Mesendoderm (in vitro differentiated cells): Measurements from ENCODE around the gene ZDHHC8.

Source experiments
- DNase-seq: peaks from one replicate; pipeline ENCODE4 v3.0.0; 2013
- H2AK5ac ChIP-seq: 2 replicates; pipeline ENCODE4 v1.6.1; 2013; ENCODE audit warnings: low read length, inconsistent platforms
- H2BK120ac ChIP-seq: 2 replicates; pipeline ENCODE4 v1.6.1; 2013; ENCODE audit warnings: low read depth, mild to moderate bottlenecking, low read length, moderate library complexity, mixed read lengths
- H2BK15ac ChIP-seq: replicated peaks from 2 replicates; pipeline ENCODE4 v1.6.1; 2013; ENCODE audit warnings: low read depth, mild to moderate bottlenecking, moderate library complexity
- H2BK5ac ChIP-seq: 2 replicates; pipeline ENCODE4 v1.6.1; 2013; ENCODE audit warnings: low read length, inconsistent platforms
- H3K18ac ChIP-seq: 2 replicates; pipeline ENCODE4 v1.6.1; 2013; ENCODE audit warnings: mild to moderate bottlenecking, low read length, mixed read lengths
- H3K23ac ChIP-seq: one replicate; pipeline ENCODE4 v1.6.1; 2013; ENCODE audit warnings: low read length
- H3K27ac ChIP-seq: 2 replicates; pipeline ENCODE4 v1.5.1; 2013; ENCODE audit warnings: low read depth, mild to moderate bottlenecking, inconsistent platforms, low read length, moderate library complexity
- H3K27me3 ChIP-seq: 2 replicates; pipeline ENCODE4 v1.6.1; 2013; ENCODE audit warnings: low read length, control low read depth, mild to moderate bottlenecking, inconsistent platforms; ENCODE audit not compliant: insufficient read depth, poor library complexity
- H3K36me3 ChIP-seq: 2 replicates; pipeline ENCODE4 v1.6.1; 2013; ENCODE audit warnings: low read length, inconsistent platforms; ENCODE audit not compliant: control insufficient read depth, insufficient read depth
- H3K4ac ChIP-seq: one replicate; pipeline ENCODE4 v1.6.1; 2013; ENCODE audit warnings: low read depth, mild to moderate bottlenecking, low read length, moderate library complexity
- H3K4me1 ChIP-seq: 2 replicates; pipeline ENCODE4 v1.6.1; 2013; ENCODE audit warnings: low read depth, low read length, inconsistent platforms; ENCODE audit not compliant: control insufficient read depth
- H3K4me2 ChIP-seq: 2 replicates; pipeline ENCODE4 v1.6.1; 2013; ENCODE audit warnings: low read length
- H3K4me3 ChIP-seq: 2 replicates; pipeline ENCODE4 v1.5.1; 2013; ENCODE audit warnings: mild to moderate bottlenecking, low read length
- H3K56ac ChIP-seq: one replicate; pipeline ENCODE4 v1.6.1; 2013; ENCODE audit warnings: low read length
- H3K79me1 ChIP-seq: 2 replicates; pipeline ENCODE4 v1.6.1; 2013; ENCODE audit warnings: low read length, inconsistent platforms
- H3K79me2 ChIP-seq: 2 replicates; pipeline ENCODE4 v1.6.1; 2013; ENCODE audit warnings: mild to moderate bottlenecking, low read length; ENCODE audit not compliant: control insufficient read depth, insufficient read depth
- H3K9ac ChIP-seq: 2 replicates; pipeline ENCODE4 v1.6.1; 2013; ENCODE audit warnings: low read length, inconsistent platforms
- H4K5ac ChIP-seq: one replicate; pipeline ENCODE4 v1.6.1; 2013; ENCODE audit warnings: low read length
- H4K8ac ChIP-seq: one replicate; pipeline ENCODE4 v1.6.1; 2013; ENCODE audit warnings: low read depth, mild to moderate bottlenecking, control low read depth, low read length, moderate library complexity
- WGBS: extraction: QIAGEN DNeasy Blood & Tissue Kit; methylation state at CpG from one replicate; pipeline ENCODE4 v1.1.7; 2013; ENCODE audit warnings: low lambda C conversion rate, missing lambda C conversion rate; ENCODE audit not compliant: insufficient coverage; ENCODE audit errors: extremely low coverage; 5-methylcytosine and 5-hydroxymethylcytosine counted together

The ZDHHC8 gene

DNA sequence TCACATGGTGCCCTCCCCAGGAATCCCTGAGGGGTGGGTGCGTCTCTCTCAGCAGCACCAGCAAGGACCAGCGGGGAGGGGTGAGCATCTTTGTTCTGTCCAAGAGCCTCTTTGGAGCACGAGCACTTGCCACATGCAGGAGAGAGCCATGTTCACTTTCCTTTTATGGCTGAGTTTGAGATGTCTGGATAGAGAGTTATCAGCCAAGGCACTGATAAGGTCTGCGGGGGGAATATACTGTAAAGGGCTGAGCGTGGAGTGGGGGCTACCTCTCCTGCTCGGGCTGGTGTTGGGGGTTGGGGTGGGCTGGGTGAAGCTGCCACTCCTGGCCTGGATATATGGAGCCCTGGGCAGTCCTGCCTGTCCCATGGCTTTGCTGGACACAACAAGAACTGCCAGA, 54.1 kb downstream of the ZDHHC8 start:
- no peak overlapping the region for H3K27ac ChIP-seq
- no peaks in the 10 kb centered on the region for H3K4me1 ChIP-seq
- H4K5ac ChIP-seq = no peak overlapping the region
- WGBS = no CpG with 5 or more reads among the region's 6 CpGs
- H3K36me3 ChIP-seq = no peaks in the 10 kb centered on the region
- H3K79me1 ChIP-seq = no peaks in the 10 kb centered on the region
- no peaks in the 10 kb centered on the region for H3K27me3 ChIP-seq
- no peak overlapping the region for H3K23ac ChIP-seq
- H3K4ac ChIP-seq = no peak overlapping the region
- no peak overlapping the region for H3K56ac ChIP-seq
- H2AK5ac ChIP-seq = no peak overlapping the region
- DNase-seq = no peak
- H3K79me2 ChIP-seq = no peaks in the 10 kb centered on the region
- no peak overlapping the region for H3K4me2 ChIP-seq
- H3K4me3 ChIP-seq = no peak overlapping the region
- H4K8ac ChIP-seq = no peak overlapping the region
- H3K9ac ChIP-seq = no peak overlapping the region
- no peak overlapping the region for H3K18ac ChIP-seq
- H2BK15ac ChIP-seq = no peak overlapping the region
- H2BK5ac ChIP-seq = no peak overlapping the region
- H2BK120ac ChIP-seq = no peak overlapping the region

DNA sequence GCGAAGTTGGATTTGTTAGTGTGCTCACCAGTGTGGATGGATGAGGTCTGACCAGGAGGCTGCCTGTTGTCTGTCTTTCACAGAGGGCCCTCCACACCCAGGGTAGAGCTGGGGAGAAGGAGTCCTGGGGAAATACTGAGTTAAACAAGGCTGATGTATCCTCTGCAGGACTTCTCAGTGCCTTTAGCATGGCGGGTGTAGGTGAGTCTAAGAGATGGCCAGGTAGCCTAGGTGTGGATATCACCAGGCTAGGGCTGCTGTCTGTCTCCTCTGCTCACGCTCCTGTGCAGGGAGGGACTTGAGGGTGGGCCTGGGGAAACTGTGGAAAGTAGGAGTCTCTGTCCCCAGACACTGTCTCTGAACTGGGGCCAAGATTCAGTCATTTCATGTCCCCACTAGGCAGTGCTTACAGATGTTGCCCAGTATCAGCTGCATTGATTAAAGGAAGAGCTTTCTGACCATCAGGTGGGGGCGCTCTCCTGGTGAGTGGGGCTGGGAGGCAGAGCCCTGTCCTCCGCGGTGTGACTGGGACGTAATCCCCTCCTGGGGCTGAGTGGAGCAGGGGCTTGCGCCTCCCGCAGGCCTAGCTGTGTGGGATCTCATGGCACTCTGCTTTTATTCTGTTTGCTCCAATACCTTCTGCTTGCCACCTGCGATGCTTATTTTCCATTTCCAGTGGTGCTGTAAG, 54.7 kb downstream of the ZDHHC8 start:
- peak; percentile 77 for DNase-seq
- Histone ChIP-seq H3K23ac (no peak overlapping the region), H4K5ac (no peak overlapping the region), H3K56ac (no peak overlapping the region), H3K79me1 (no peaks in the 10 kb centered on the region), H3K4ac (no peak overlapping the region), H3K9ac (no peak overlapping the region), H2BK5ac (no peak overlapping the region), H2AK5ac (no peak overlapping the region), H3K27ac (no peak overlapping the region), H3K4me1 (no peaks in the 10 kb centered on the region), H3K27me3 (no peaks in the 10 kb centered on the region), H2BK120ac (no peak overlapping the region), H4K8ac (no peak overlapping the region), H2BK15ac (no peak overlapping the region), H3K4me2 (no peak overlapping the region), H3K18ac (no peak overlapping the region), H3K36me3 (no peaks in the 10 kb centered on the region), H3K4me3 (no peak overlapping the region), H3K79me2 (no peaks in the 10 kb centered on the region)
- WGBS = no CpG with 5 or more reads among the region's 10 CpGs

DNA sequence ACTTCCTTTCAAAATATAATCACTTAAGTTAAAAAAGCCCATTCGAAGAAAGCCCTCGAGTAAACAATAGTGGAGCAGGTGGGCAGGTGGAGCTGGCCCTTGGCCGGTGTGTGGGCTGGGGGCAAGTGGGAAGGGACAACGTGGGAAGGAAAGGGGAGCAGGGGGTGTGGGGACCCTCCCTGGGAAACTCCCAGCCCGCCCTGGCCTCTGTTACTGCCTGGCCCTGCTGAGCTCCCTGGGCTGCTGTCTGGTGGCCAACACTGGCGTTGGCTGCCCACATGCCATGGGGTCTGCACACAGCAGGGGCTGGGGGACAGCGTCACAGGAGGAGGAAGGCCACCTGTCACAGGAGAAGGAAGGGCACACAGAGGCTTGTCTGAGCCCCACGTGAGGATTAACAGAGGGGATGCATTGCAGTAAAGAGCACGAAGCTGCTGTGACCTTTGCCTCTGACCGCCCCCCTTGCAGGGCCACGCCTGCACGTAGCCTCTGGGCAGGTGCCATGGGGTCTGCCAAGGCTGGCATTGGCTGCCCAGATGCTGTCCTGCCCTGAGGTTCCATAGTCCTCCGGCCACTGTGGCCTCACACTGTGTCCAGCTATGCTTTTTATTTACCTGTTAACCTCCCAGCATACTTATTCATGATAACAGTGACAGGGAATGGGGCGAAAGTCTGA, 55.4 kb downstream of the ZDHHC8 start:
- no peak overlapping the region for H3K4ac ChIP-seq
- no peak overlapping the region for H4K8ac ChIP-seq
- no peak overlapping the region for H3K9ac ChIP-seq
- no peaks in the 10 kb centered on the region for H3K4me1 ChIP-seq
- no peak overlapping the region for H2BK5ac ChIP-seq
- no peak for DNase-seq
- no peaks in the 10 kb centered on the region for H3K27me3 ChIP-seq
- H3K56ac ChIP-seq = no peak overlapping the region
- H3K18ac ChIP-seq = no peak overlapping the region
- H2BK120ac ChIP-seq = no peak overlapping the region
- H2BK15ac ChIP-seq = no peak overlapping the region
- no peak overlapping the region for H3K27ac ChIP-seq
- no peak overlapping the region for H3K4me3 ChIP-seq
- H3K79me2 ChIP-seq = no peaks in the 10 kb centered on the region
- H3K23ac ChIP-seq = no peak overlapping the region
- no CpG with 5 or more reads among the region's 14 CpGs for WGBS
- H3K4me2 ChIP-seq = no peak overlapping the region
- H3K36me3 ChIP-seq = no peaks in the 10 kb centered on the region
- H3K79me1 ChIP-seq = no peaks in the 10 kb centered on the region
- no peak overlapping the region for H4K5ac ChIP-seq
- H2AK5ac ChIP-seq = no peak overlapping the region

DNA sequence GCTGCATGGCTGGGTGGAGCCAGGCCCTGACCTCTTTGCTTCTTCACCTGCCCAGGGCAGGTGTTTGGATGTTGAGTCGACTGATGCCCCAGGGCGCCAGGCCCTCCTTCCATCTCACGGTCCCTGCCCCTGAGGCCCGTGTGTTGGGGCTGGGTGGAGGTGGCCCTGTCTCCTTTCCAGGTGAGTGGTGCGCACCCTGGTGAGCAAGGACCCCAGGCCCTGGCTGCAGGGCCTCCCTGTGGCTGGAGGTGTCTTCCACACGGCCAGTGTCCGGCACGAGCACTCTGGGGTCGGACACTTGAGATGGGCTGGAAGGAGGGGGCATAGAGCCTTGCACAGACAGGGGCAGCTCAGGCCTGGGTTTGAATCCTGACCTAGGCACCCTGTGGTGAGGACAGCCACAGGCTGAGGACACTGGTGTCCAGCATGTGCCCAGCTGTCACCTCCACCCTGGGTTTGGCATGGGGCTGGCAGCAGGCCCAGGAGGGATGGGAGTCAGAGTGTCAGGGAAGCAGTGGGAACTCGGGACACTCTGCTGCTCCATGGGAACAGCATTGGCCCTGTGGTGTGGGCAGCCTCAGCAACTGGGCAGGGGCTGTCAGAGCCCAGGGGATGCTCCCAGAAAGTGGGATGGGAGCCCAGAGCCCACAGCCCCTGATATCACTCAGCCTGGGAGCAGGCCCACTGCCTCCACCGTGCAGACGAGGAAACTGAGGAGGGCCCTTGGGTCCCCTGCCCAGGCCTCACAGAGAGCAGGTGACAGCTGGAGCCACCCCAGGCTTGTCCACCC, 56.4 kb downstream of the ZDHHC8 start:
- Histone ChIP-seq H4K5ac (no peak overlapping the region), H4K8ac (no peak overlapping the region), H3K4me2 (no peak overlapping the region), H2BK15ac (no peak overlapping the region), H3K9ac (no peak overlapping the region), H2BK120ac (no peak overlapping the region), H3K27ac (no peak overlapping the region), H3K4ac (no peak overlapping the region), H3K27me3 (no peaks in the 10 kb centered on the region), H3K18ac (no peak overlapping the region), H3K36me3 (no peaks in the 10 kb centered on the region), H3K4me1 (no peaks in the 10 kb centered on the region), H3K23ac (no peak overlapping the region), H2AK5ac (no peak overlapping the region), H3K79me1 (no peaks in the 10 kb centered on the region), H3K56ac (no peak overlapping the region), H2BK5ac (no peak overlapping the region), H3K4me3 (no peak overlapping the region), H3K79me2 (no peaks in the 10 kb centered on the region)
- no CpG with 5 or more reads among the region's 12 CpGs for WGBS
- no peak for DNase-seq

DNA sequence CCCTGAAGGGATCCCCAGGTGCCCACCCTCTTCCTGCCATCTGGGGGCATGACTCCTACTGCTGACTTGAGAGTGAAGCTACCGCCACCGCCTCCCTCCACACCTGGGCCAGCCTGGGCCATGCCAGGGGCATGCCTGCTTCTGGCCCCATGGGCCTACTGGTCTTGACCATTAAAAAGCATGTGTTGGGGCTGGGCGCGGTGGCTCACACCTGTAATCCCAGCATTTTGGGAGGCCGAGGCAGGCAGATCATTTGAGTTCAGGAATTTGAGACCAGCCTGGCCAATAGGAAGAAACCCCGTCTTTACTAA, 56.9 kb downstream of the ZDHHC8 start:
- H3K4me1 ChIP-seq = no peaks in the 10 kb centered on the region
- H3K4ac ChIP-seq = no peak overlapping the region
- H3K79me1 ChIP-seq = no peaks in the 10 kb centered on the region
- no peak overlapping the region for H4K8ac ChIP-seq
- no peak overlapping the region for H2BK5ac ChIP-seq
- no peak overlapping the region for H3K23ac ChIP-seq
- WGBS = no CpG with 5 or more reads among the region's 6 CpGs
- no peaks in the 10 kb centered on the region for H3K36me3 ChIP-seq
- no peak overlapping the region for H3K18ac ChIP-seq
- no peak overlapping the region for H3K27ac ChIP-seq
- no peak for DNase-seq
- no peaks in the 10 kb centered on the region for H3K27me3 ChIP-seq
- no peak overlapping the region for H3K4me3 ChIP-seq
- H3K56ac ChIP-seq = no peak overlapping the region
- H2BK15ac ChIP-seq = no peak overlapping the region
- H3K79me2 ChIP-seq = no peaks in the 10 kb centered on the region
- H3K4me2 ChIP-seq = no peak overlapping the region
- H2BK120ac ChIP-seq = no peak overlapping the region
- no peak overlapping the region for H4K5ac ChIP-seq
- no peak overlapping the region for H2AK5ac ChIP-seq
- H3K9ac ChIP-seq = no peak overlapping the region
